ENCODE results near the gene IGLL1. TPM values are rescaled to one million over a fixed set of nuclear protein-coding genes. Genes with fewer than 3 reads are reported as not detected.
"Not testable (repeated sequence)": the region's sequence is repeated elsewhere in the genome, so short reads cannot be mapped to it uniquely, and the experiment has no call there.

Gene IGLL1
- polyA plus RNA-seq, 4 donors = 0.49 to 1.6 (median 0.74) TPM

- no peak for DNase-seq (ENCODE audit: low read depth in 4 of 4, low spot score in 3 of 4)
Measured at GRCh38 chr22:23565305-23565914, 14.7 kb downstream of the IGLL1 start.

- DNase-seq (ENCODE audit: low read depth in 4 of 4, low spot score in 3 of 4) = no peak
Measured at GRCh38 chr22:23564276-23564675, 15.8 kb downstream of the IGLL1 start.

GRCh38 chr22:23563111-23563510 lies 17.0 kb downstream of the IGLL1 start:
- no peak for DNase-seq (ENCODE audit: low read depth in 4 of 4, low spot score in 3 of 4)

- no peak for DNase-seq (ENCODE audit: low read depth in 4 of 4, low spot score in 3 of 4)
Measured at GRCh38 chr22:23562186-23562585, 17.9 kb downstream of the IGLL1 start.

- not testable (repeated sequence) for DNase-seq (ENCODE audit: low read depth in 4 of 4, low spot score in 3 of 4)
Measured at GRCh38 chr22:23561025-23561510, 19.0 kb downstream of the IGLL1 start.

- not testable (repeated sequence) for DNase-seq (ENCODE audit: low read depth in 4 of 4, low spot score in 3 of 4)
Measured at GRCh38 chr22:23560215-23560614, 19.9 kb downstream of the IGLL1 start.

GRCh38 chr22:23557467-23557866 lies 22.6 kb downstream of the IGLL1 start:
- DNase-seq (ENCODE audit: low read depth in 4 of 4, low spot score in 3 of 4) = no peak

- DNase-seq (ENCODE audit: low read depth in 4 of 4, low spot score in 3 of 4) = no peak
Measured at GRCh38 chr22:23557036-23557435, 23.1 kb downstream of the IGLL1 start.

GRCh38 chr22:23556026-23556620 lies 24.0 kb downstream of the IGLL1 start:
- DNase-seq (ENCODE audit: low read depth in 4 of 4, low spot score in 3 of 4) = no peak

GRCh38 chr22:23555118-23555517 lies 25.0 kb downstream of the IGLL1 start:
- DNase-seq (ENCODE audit: low read depth in 4 of 4, low spot score in 3 of 4) = no peak

- DNase-seq (ENCODE audit: low read depth in 4 of 4, low spot score in 3 of 4) = no peak
Measured at GRCh38 chr22:23553924-23554870, 25.9 kb downstream of the IGLL1 start.

- DNase-seq (ENCODE audit: low read depth in 4 of 4, low spot score in 3 of 4) = no peak
Measured at GRCh38 chr22:23553438-23553837, 26.7 kb downstream of the IGLL1 start.

GRCh38 chr22:23552573-23552972 lies 27.5 kb downstream of the IGLL1 start:
- DNase-seq (ENCODE audit: low read depth in 4 of 4, low spot score in 3 of 4) = no peak

GRCh38 chr22:23551385-23551784 lies 28.7 kb downstream of the IGLL1 start:
- no peak for DNase-seq (ENCODE audit: low read depth in 4 of 4, low spot score in 3 of 4)

GRCh38 chr22:23550049-23550650 lies 29.9 kb downstream of the IGLL1 start:
- DNase-seq (ENCODE audit: low read depth in 4 of 4, low spot score in 3 of 4) = no peak

- no peak for DNase-seq (ENCODE audit: low read depth in 4 of 4, low spot score in 3 of 4)
Measured at GRCh38 chr22:23549198-23549595, 30.9 kb downstream of the IGLL1 start.

GRCh38 chr22:23548501-23549197 lies 31.4 kb downstream of the IGLL1 start:
- DNase-seq (ENCODE audit: low read depth in 4 of 4, low spot score in 3 of 4) = no peak

GRCh38 chr22:23547818-23548500 lies 32.1 kb downstream of the IGLL1 start:
- DNase-seq (ENCODE audit: low read depth in 4 of 4, low spot score in 3 of 4) = no peak

- DNase-seq (ENCODE audit: low read depth in 4 of 4, low spot score in 3 of 4) = not testable (repeated sequence)
Measured at GRCh38 chr22:23547382-23547781, 32.7 kb downstream of the IGLL1 start.

- no peak for DNase-seq (ENCODE audit: low read depth in 4 of 4, low spot score in 3 of 4)
Measured at GRCh38 chr22:23544852-23545251, 35.2 kb downstream of the IGLL1 start.

All from right renal pelvis (tissue), 4 donors.